HCT116 (cell line): ENCODE results near the gene PRDX2.

ENCODE experiments used
- CBX3 ChIP-seq: IDR thresholded peaks from 2 replicates; pipeline ENCODE4 v1.6.1; 2012; ENCODE audit warnings: low read depth
- CEBPB ChIP-seq: IDR thresholded peaks from 2 replicates; pipeline ENCODE4 v1.6.1; 2012; ENCODE audit warnings: low read depth
- CTCF ChIP-seq, 3 experiments: fragments of 200-600 bp in 1 of 3; sonication (generic) in 1 of 3; IDR thresholded peaks in 2 of 3; conservative IDR thresholded peaks in 1 of 3; 2 replicates each; pipeline ENCODE4 v1.5.1; 2012 to 2017; ENCODE audit warnings: low read depth in 2 of 3, low read length in 2 of 3, antibody characterized with exemption in 1 of 3, borderline replicate concordance in 1 of 3, control low read depth in 1 of 3, mild to moderate bottlenecking in 1 of 3, mixed read lengths in 1 of 3, mixed run types in 1 of 3, moderate library complexity in 1 of 3; ENCODE audit not compliant: insufficient read depth in 1 of 3
- EGR1 ChIP-seq: IDR thresholded peaks from 2 replicates; pipeline ENCODE4 v1.6.1; 2012; ENCODE audit warnings: low read depth
- FOSL1 ChIP-seq: IDR thresholded peaks from 2 replicates; pipeline ENCODE4 v1.6.1; 2012; ENCODE audit warnings: low read depth
- MAX ChIP-seq: IDR thresholded peaks from 2 replicates; pipeline ENCODE4 v1.6.1; 2012
- POLR2A ChIP-seq: IDR thresholded peaks from 2 replicates; pipeline ENCODE4 v1.7.0; 2011; ENCODE audit warnings: borderline replicate concordance; ENCODE audit not compliant: insufficient read depth, insufficient read length; ENCODE audit errors: extremely low read depth
- POLR2AphosphoS5 ChIP-seq: IDR thresholded peaks from 2 replicates; pipeline ENCODE4 v1.6.1; 2011; ENCODE audit warnings: mild to moderate bottlenecking, low read depth, low read length, moderate library complexity
- SIN3A ChIP-seq: IDR thresholded peaks from 2 replicates; pipeline ENCODE4 v1.6.1; 2012; ENCODE audit warnings: low read depth
- SP1 ChIP-seq: IDR thresholded peaks from 2 replicates; pipeline ENCODE4 v1.6.1; 2012; ENCODE audit warnings: low read depth
- ZBTB33 ChIP-seq: IDR thresholded peaks from 2 replicates; pipeline ENCODE4 v1.6.1; 2011; ENCODE audit warnings: mild to moderate bottlenecking, low read length, moderate library complexity; ENCODE audit not compliant: insufficient replicate concordance; ENCODE audit errors: extremely low read depth
- ZNF274 ChIP-seq: fragments of 200-500 bp; sonication (Bioruptor generic); IDR thresholded peaks from 2 replicates; pipeline ENCODE4 v1.6.1; 2014; ENCODE audit warnings: mild to moderate bottlenecking, low read depth, low read length, inconsistent platforms

GRCh38 chr19:12828494-12828893, 26.9 kb upstream of the PRDX2 start:
- TF ChIP-seq CTCF (IDR thresholded peaks at IDR 0.05 in 2 of 3, conservative IDR thresholded peaks at IDR 0.05 in 1 of 3; ENCODE audit: borderline replicate concordance in 1 of 3, insufficient read depth in 1 of 3, low read depth in 2 of 3, low read length in 2 of 3) (no peak), ZNF274 (no peak), POLR2A (no peak), SP1 (no peak), EGR1 (no peak), CEBPB (no peak), FOSL1 (no peak), POLR2AphosphoS5 (no peak), CBX3 (no peak), MAX (no peak), ZBTB33 (no peak), SIN3A (no peak)
